Osteocyte (in vitro differentiated cells): Measurements from ENCODE around the gene KRT32. TPM values are rescaled to one million over a fixed set of nuclear protein-coding genes. Genes with fewer than 3 reads are reported as not detected.

ENCODE experiments used
- DNase-seq: peaks from one replicate; pipeline ENCODE4 v3.0.0; 2021; ENCODE audit warnings: mixed read lengths; ENCODE audit not compliant: unreplicated experiment; ENCODE audit errors: extremely low spot score
- H3K27ac Mint-ChIP-seq: one replicate; pipeline ENCODE4 v1.8.0; 2021; ENCODE audit warnings: mild to moderate bottlenecking, mixed read lengths; ENCODE audit not compliant: unreplicated experiment
- H3K27me3 Mint-ChIP-seq: one replicate; pipeline ENCODE4 v1.8.0; 2021; ENCODE audit warnings: mixed read lengths; ENCODE audit not compliant: unreplicated experiment
- H3K36me3 Mint-ChIP-seq: one replicate; pipeline ENCODE4 v1.8.0; 2021; ENCODE audit warnings: mixed read lengths; ENCODE audit not compliant: unreplicated experiment
- H3K4me1 Mint-ChIP-seq: one replicate; pipeline ENCODE4 v1.8.0; 2021; ENCODE audit warnings: mixed read lengths; ENCODE audit not compliant: unreplicated experiment
- H3K4me3 Mint-ChIP-seq: one replicate; pipeline ENCODE4 v1.8.0; 2021; ENCODE audit warnings: mild to moderate bottlenecking, moderate library complexity, mixed read lengths; ENCODE audit not compliant: unreplicated experiment
- H3K9me3 Mint-ChIP-seq: one replicate; pipeline ENCODE4 v1.8.0; 2021; ENCODE audit warnings: mixed read lengths; ENCODE audit not compliant: unreplicated experiment
- total RNA-seq: library from RNA; stranded (reverse); gene quantifications from 2 replicates; pipeline ENCODE4 v1.2.1, GENCODE V29; 2021
- TF ChIP-seq, protein P1 (sequence below): fragments of 200-600 bp; sonication (generic); IDR thresholded peaks from 2 replicates; pipeline ENCODE4 v1.5.0; 2021; ENCODE audit warnings: antibody characterized with exemption, mild to moderate bottlenecking, moderate library complexity

The KRT32 gene
- total RNA-seq, 1 donor from 2014 or later: not detected

DNA sequence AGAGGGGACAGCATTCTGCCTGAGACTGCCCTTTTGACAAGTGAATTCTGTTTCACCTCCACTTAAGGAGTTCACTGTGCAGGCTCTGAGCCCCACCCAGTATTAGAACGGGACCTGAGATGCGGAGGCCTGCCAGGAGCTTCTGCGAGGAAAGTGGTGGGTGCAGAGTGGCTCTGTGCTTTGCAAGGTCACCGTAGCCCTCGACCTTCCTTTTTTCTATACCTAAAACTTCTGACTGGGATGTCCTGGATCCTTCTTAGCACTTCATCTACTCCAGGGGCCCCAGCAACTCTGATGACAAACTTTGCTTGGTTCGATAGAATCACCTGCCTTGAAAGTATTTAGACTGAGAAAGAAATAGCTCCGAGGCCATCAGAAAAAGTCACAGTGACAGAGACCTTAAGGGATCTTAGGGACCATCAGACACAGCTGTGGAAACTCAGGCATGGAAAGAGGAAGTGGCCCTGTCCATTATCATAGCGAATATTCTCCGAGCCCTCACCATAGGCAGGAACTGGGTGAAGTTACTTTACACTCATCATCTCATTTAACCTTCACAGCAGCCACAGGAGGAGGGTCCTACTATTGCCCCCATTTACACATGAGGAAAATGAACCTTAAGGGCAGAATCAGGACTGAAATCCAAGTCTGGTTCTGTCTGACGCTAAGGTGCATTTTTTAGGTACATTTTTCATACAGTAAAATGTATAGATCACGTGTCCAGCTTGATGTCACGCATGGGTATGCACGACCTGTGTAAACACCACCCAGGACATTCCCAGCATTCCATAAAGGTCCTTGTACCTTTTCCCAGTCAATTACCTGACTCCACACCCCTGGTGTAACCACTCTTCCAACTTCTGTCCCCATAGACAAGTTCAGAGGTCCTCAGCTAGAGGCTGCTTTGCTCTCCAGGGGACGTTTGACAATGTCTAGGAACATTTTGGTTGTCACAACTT, 38.9 kb upstream of the KRT32 start:
- no peaks in the 10 kb centered on the region for H3K36me3 Mint-ChIP-seq
- TF ChIP-seq, protein P1, sequence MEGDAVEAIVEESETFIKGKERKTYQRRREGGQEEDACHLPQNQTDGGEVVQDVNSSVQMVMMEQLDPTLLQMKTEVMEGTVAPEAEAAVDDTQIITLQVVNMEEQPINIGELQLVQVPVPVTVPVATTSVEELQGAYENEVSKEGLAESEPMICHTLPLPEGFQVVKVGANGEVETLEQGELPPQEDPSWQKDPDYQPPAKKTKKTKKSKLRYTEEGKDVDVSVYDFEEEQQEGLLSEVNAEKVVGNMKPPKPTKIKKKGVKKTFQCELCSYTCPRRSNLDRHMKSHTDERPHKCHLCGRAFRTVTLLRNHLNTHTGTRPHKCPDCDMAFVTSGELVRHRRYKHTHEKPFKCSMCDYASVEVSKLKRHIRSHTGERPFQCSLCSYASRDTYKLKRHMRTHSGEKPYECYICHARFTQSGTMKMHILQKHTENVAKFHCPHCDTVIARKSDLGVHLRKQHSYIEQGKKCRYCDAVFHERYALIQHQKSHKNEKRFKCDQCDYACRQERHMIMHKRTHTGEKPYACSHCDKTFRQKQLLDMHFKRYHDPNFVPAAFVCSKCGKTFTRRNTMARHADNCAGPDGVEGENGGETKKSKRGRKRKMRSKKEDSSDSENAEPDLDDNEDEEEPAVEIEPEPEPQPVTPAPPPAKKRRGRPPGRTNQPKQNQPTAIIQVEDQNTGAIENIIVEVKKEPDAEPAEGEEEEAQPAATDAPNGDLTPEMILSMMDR: no peak
- DNase-seq: no peak
- H3K27me3 Mint-ChIP-seq: no peaks in the 10 kb centered on the region
- no peaks in the 10 kb centered on the region for H3K4me1 Mint-ChIP-seq
- no peak overlapping the region for H3K4me3 Mint-ChIP-seq
- H3K27ac Mint-ChIP-seq: no peak overlapping the region
- no peaks in the 10 kb centered on the region for H3K9me3 Mint-ChIP-seq

DNA sequence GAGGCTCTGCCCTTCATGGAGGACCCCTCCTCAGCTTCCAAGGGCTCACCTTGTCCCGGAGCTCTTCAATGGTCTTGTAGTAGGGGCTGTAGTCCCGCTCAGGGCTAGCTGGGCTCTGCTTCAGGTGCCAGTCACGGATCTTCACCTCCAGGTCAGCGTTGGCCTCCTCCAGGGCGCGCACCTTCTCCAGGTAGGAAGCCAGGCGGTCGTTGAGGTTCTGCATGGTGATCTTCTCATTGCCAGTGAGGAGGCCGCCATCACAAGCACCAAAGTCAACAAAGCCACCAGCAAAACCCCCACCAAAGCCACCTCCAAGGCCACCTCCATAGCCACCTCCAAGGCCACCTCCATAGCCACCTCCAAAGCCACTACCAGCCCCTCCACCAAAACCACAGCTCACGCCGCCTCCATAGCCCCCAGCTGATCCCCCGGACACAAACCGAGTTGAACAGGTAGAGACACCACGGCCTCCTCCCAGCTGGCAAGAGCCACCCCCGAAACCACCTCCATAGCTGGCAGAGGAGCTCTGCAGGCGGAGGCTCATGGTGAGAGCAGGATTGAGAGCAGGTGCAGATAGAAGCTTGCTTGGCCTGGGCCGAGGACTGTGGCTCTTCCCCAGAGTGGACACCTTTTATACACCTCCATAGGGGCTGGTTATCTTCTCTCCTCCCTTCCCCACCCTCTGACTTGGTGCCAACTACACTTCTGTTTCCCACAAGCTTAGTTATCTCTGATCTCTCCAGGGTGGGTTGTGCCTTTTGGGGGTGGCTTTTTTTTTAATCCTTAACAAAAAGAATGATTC, 38.0 kb upstream of the KRT32 start, which contains the start of gene KRT13:
TSS of gene KRT13 (minus strand) at position 606 of the 802 bp plus-strand sequence. CDS start at position 544, 62 bp downstream.
- TF ChIP-seq, protein P1: no peak
- Mint-ChIP-seq H3K36me3 (no peaks in the 10 kb centered on the region), H3K27me3 (no peaks in the 10 kb centered on the region), H3K9me3 (no peaks in the 10 kb centered on the region), H3K27ac (no peak within 1 kb of the TSS), H3K4me3 (no peak within 1 kb of the TSS), H3K4me1 (no peaks in the 10 kb centered on the region)
- DNase-seq: no peak

DNA sequence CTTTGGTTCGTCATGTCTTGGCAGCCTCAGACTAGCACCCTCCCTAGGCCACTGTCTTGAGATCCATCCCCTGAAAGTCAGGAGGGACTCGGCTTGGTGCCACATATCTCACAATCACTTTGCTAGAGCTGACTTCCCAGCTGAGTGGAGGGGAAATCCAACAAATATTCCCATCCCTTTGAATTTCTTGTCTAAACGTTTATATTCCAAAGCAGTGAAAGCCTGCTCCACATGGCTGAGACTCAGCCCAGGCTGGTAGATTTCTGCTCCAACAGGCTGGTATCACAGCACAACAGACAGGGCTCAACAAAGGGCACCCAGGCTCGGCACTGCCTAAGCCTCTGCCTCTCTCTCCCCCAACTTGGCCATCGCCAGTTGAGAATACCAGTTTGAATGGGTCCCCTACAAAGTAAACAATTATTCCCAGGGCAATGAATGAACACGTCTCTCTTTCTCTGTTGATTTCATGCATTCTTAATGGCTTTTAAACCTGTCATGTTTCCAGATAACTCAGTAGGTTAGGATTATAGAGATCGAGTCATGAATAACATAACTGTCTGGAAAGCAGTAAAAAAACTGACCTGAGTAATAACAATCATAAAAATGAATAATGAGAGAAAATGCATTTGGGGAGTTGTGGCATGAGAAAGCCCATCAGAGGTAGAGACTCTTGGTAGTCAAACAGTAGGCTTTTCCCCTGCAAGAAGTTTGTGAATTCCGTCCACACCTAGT, 37.2 kb upstream of the KRT32 start:
- Mint-ChIP-seq H3K4me3 (no peak overlapping the region), H3K27me3 (no peaks in the 10 kb centered on the region), H3K9me3 (no peaks in the 10 kb centered on the region), H3K4me1 (peaks cover 3% of the 10 kb centered on the region), H3K27ac (no peak overlapping the region), H3K36me3 (no peaks in the 10 kb centered on the region)
- TF ChIP-seq, protein P1: no peak
- DNase-seq: no peak

DNA sequence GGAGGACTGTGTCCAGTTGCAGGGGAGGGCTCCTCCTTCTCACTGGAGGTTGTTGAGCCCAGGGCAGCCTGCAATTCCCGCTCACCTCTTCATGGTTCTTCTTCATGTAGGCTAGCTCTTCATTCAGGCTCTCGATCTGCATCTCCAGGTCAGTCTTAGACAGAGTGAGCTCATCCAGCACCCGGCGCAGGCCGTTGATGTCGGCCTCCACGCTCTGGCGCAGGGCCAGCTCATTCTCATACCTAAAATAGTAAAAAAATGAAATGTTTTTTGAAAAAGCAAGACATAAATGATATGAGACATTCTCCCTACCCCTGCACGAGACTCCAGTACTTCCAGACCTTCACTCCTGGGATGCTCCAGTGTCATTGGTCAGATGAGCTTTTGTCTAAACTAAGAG, 36.0 kb upstream of the KRT32 start:
- no peaks in the 10 kb centered on the region for H3K9me3 Mint-ChIP-seq
- no peaks in the 10 kb centered on the region for H3K36me3 Mint-ChIP-seq
- H3K27ac Mint-ChIP-seq: no peak overlapping the region
- no peak overlapping the region for H3K4me3 Mint-ChIP-seq
- no peak for DNase-seq
- TF ChIP-seq, protein P1: no peak
- H3K4me1 Mint-ChIP-seq: peaks cover 3% of the 10 kb centered on the region
- H3K27me3 Mint-ChIP-seq: no peaks in the 10 kb centered on the region
